PC-9 (cell line): ENCODE results near the gene PTH1R. TPM values are rescaled to one million over a fixed set of nuclear protein-coding genes. Genes with fewer than 3 reads are reported as not detected.

Experiments
- BruUV-seq: library from RNA; stranded (reverse); fragments of 400-500 nt; replicated peaks from 2 replicates; lab custom pipeline; 2021; lab: Mats Ljungman, UMichigan
- CTCF ChIA-PET: fragments of 300-600 bp; sonication (Branson Sonifier 250); formaldehyde crosslinking; loops from one replicate; lab custom pipeline; 2022; ENCODE audit warnings: antibody characterized with exemption; lab: Charles Lee
- POLR2A ChIA-PET: fragments of 300-600 bp; sonication (Branson Sonifier 250); formaldehyde crosslinking; loops from one replicate; lab custom pipeline; 2022; ENCODE audit warnings: antibody characterized with exemption; ENCODE audit not compliant: unreplicated experiment; lab: Charles Lee
- DNase-seq, 2 experiments: peaks; one replicate each; pipeline versions ENCODE4 v3.0.0 to v3.0.0-alpha.2; 2015 to 2022; ENCODE audit warnings: mixed read lengths in 1 of 2
- H2AFZ ChIP-seq: fragments of 200-600 bp; sonication (generic); 2 replicates; pipeline ENCODE4 v1.8.1; 2017; ENCODE audit warnings: antibody characterized with exemption
- H3F3A ChIP-seq: fragments of 200-600 bp; sonication (generic); 2 replicates; pipeline ENCODE4 v1.8.1; 2017; ENCODE audit warnings: antibody characterized with exemption, mild to moderate bottlenecking, low read depth; ENCODE audit not compliant: insufficient read depth
- H3K27ac ChIP-seq: fragments of 200-600 bp; sonication (generic); 2 replicates; pipeline ENCODE4 v1.6.1; 2016; ENCODE audit warnings: mixed run types
- H3K27me3 ChIP-seq: fragments of 200-600 bp; sonication (generic); 2 replicates; pipeline ENCODE4 v1.6.1; 2016; ENCODE audit warnings: low read depth, mixed run types; ENCODE audit not compliant: insufficient read depth
- H3K36me3 ChIP-seq: fragments of 200-600 bp; sonication (generic); 2 replicates; pipeline ENCODE4 v1.6.1; 2016; ENCODE audit warnings: low read depth, mixed run types
- H3K4me1 ChIP-seq: fragments of 200-600 bp; sonication (generic); replicated peaks from 2 replicates; pipeline ENCODE4 v1.6.1; 2016; ENCODE audit warnings: mixed run types; ENCODE audit not compliant: insufficient read depth
- H3K4me2 ChIP-seq: fragments of 200-600 bp; sonication (generic); 2 replicates; pipeline ENCODE4 v1.6.1; 2017; ENCODE audit warnings: mixed run types
- H3K4me3 ChIP-seq: fragments of 200-600 bp; sonication (generic); 2 replicates; pipeline ENCODE4 v1.6.1; 2016; ENCODE audit warnings: mixed run types
- H3K79me2 ChIP-seq: fragments of 200-600 bp; sonication (generic); 2 replicates; pipeline ENCODE4 v1.6.1; 2017; ENCODE audit warnings: low read depth, mixed run types
- H3K9me2 ChIP-seq: fragments of 200-600 bp; sonication (generic); 2 replicates; pipeline ENCODE4 v1.8.1; 2017; ENCODE audit warnings: mild to moderate bottlenecking; ENCODE audit not compliant: insufficient read depth
- H3K9me3 ChIP-seq: fragments of 200-600 bp; sonication (generic); 2 replicates; pipeline ENCODE4 v1.8.1; 2016; ENCODE audit warnings: low read depth; ENCODE audit not compliant: insufficient read depth
- H4K20me1 ChIP-seq: fragments of 200-600 bp; sonication (generic); 2 replicates; pipeline ENCODE4 v1.8.1; 2017; ENCODE audit not compliant: insufficient read depth
- EZH2 ChIP-seq: fragments of 200-600 bp; sonication (generic); IDR thresholded peaks from 2 replicates; pipeline ENCODE4 v1.8.0; 2017; ENCODE audit warnings: antibody characterized with exemption, low read depth
- intact Hi-C: fragments of 100-400 bp; cut with micrococcal nuclease; formaldehyde crosslinking; loops from one replicate; pipeline ENCODE4 v1.10.0; 2022; ENCODE audit not compliant: unreplicated experiment
- total RNA-seq: library from RNA; stranded (reverse); gene quantifications from 2 replicates; pipeline ENCODE4 v1.2.3, GENCODE V29; 2021
- TF ChIP-seq, protein P1 (sequence below): fragments of 200-600 bp; sonication (generic); conservative IDR thresholded peaks from 2 replicates; pipeline ENCODE4 v1.6.1; 2017; ENCODE audit warnings: mixed run types, antibody characterized with exemption, mild to moderate bottlenecking, moderate library complexity

Gene PTH1R
- total RNA-seq, 1 experiment from 2014 or later = not detected

DNA sequence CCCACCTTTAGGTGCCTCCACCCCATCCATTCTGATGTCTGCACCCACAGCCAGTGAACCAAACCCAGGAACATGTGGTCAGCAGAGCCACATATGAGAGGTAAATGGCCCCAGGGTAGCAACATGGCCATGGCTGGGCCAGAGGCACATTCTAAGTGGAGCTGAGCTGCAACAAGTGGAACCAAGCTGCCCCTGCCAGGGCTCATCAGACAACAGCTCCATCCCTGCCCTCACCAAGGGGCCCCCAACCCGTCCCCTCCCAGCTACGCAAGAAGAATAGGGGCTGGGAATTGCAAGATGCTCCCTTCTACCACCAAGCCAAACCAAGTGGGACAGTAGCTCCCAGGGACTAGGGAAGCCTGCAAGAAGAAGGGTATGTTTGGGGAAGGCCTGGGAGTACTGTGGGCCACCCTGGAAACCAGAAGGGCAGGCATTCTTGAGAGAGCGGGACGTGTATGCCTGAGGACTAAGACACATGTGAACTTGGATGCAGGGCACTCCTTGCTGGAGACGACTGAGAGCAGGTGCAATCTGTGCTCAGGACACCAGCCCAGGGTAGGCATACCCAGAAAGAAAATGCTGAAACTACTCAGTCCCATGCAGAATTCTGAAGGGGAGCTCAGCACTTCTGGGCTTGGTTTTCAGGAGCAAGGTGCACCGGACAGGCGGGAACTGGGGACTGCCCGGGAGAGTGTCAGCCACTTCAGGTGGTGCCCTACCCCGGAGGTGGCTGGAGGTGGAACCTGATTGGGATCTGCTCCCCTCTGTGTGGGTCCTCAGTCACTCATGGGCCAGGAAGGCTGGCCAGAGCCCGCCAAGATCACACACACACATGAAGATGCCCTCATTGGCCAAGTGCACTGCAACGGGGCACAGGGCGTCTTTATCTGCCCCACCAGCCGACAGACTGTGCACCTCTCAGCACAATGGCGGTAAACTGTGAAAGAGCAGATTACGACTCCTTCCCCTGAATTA is 23.8 kb upstream of the PTH1R start:
- Histone ChIP-seq H3K9me2 (no peaks in the 10 kb centered on the region), H3K9me3 (no peaks in the 10 kb centered on the region), H3K4me3 (no peak overlapping the region), H3K79me2 (no peaks in the 10 kb centered on the region), H3F3A (no peaks in the 10 kb centered on the region), H3K27me3 (peaks cover 3% of the 10 kb centered on the region; the same call in 1 of the 2 replicates), H2AFZ (no peak overlapping the region), H3K4me1 (no peaks in the 10 kb centered on the region), H4K20me1 (no peaks in the 10 kb centered on the region), H3K4me2 (no peak overlapping the region), H3K27ac (no peak overlapping the region), H3K36me3 (no peaks in the 10 kb centered on the region)
- DNase-seq = no peak
- ChIA-PET CTCF (interaction anchor here (0.7 kb wide), 1 partner anchor 271 kb away, joined by 5 read pairs; no protein-coding TSS in a partner anchor), POLR2A (no interaction called here)
- intact Hi-C loops = no loop called here
- TF ChIP-seq EZH2 = no peak
- TF ChIP-seq, protein P1, sequence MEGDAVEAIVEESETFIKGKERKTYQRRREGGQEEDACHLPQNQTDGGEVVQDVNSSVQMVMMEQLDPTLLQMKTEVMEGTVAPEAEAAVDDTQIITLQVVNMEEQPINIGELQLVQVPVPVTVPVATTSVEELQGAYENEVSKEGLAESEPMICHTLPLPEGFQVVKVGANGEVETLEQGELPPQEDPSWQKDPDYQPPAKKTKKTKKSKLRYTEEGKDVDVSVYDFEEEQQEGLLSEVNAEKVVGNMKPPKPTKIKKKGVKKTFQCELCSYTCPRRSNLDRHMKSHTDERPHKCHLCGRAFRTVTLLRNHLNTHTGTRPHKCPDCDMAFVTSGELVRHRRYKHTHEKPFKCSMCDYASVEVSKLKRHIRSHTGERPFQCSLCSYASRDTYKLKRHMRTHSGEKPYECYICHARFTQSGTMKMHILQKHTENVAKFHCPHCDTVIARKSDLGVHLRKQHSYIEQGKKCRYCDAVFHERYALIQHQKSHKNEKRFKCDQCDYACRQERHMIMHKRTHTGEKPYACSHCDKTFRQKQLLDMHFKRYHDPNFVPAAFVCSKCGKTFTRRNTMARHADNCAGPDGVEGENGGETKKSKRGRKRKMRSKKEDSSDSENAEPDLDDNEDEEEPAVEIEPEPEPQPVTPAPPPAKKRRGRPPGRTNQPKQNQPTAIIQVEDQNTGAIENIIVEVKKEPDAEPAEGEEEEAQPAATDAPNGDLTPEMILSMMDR = no peak
- BruUV-seq = no TSS peak

DNA sequence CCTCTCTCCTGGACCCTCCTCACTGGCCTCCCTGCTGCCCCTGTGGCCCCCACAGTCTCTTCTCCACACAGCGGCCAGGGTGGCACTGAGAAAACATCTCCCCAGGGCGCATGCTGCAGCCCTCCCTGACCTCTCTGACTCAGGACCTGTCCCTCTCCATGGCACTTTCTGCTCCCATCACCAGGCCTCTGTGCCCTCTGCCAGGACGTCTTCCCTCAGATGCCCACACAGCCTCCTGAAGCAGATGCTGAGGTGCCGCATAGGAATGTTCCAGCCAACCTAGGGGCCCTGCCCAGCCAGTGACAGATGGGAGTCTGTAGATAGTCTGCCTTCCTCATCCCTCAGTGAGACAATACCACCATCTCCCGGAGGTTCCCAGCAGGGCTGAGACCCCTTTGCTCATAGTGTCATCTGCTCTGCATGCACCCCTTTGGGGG is 22.9 kb upstream of the PTH1R start:
- no peak overlapping the region for H3K27ac ChIP-seq
- H3K27me3 ChIP-seq = peaks cover 3% of the 10 kb centered on the region; the same call in 1 of the 2 replicates
- H2AFZ ChIP-seq = no peak overlapping the region
- H3K4me3 ChIP-seq = no peak overlapping the region
- H3K9me2 ChIP-seq = no peaks in the 10 kb centered on the region
- H3K4me1 ChIP-seq = no peaks in the 10 kb centered on the region
- H3K36me3 ChIP-seq = no peaks in the 10 kb centered on the region
- no peak for DNase-seq
- H4K20me1 ChIP-seq = no peaks in the 10 kb centered on the region
- ChIA-PET POLR2A (no interaction called here), CTCF (no interaction called here)
- no peak overlapping the region for H3K4me2 ChIP-seq
- intact Hi-C loops = no loop called here
- no peaks in the 10 kb centered on the region for H3K9me3 ChIP-seq
- no peaks in the 10 kb centered on the region for H3F3A ChIP-seq
- H3K79me2 ChIP-seq = no peaks in the 10 kb centered on the region
- BruUV-seq = no TSS peak
- TF ChIP-seq EZH2 = no peak
- TF ChIP-seq, protein P1 = no peak

DNA sequence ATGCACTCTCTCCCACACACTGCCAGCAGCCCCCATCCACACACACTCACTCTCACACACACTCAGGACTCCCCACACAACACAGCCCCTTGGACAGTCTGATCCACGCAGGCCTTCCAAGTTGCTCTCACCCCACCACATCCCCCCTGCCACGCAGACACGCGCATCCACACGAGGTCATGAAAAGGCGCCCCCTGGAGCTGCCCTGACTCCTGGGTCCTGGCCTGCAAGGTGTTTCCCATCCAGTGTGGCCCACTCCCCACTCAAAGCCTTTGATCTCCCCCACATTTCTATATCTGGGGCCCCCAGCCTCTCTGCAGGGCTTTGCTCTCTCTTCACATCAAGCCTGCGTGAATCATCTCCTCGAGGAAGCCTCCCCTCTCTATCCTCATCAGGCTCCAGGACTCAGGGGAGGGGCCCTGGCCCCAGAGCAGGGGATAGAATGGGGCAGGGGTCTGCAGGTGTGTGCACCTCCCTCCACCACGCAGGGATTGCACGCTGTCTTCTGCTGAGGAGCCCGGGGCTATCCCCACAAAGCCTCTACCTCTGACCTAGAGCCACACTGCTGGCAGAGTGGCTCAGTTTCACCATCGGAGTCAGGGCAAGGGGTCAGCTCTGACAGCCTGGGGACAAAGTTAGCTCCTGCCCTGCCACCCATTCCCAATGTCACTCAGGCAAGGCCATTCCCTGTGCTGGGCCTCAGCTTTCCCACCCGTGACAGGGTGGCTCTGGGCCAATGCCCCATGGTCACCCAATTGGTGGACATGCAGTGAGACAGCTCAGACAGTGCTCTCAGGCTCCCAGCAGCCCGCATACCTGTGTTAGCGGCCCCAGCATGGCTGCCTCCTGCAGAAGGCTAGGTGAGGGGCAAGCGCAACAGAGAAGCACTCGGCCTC is 20.7 kb upstream of the PTH1R start:
- ChIA-PET POLR2A (no interaction called here), CTCF (no interaction called here)
- Histone ChIP-seq H3F3A (no peaks in the 10 kb centered on the region), H3K4me3 (no peak overlapping the region), H3K27ac (no peak overlapping the region), H3K79me2 (no peaks in the 10 kb centered on the region), H2AFZ (no peak overlapping the region), H3K36me3 (no peaks in the 10 kb centered on the region), H3K27me3 (peaks cover 3% of the 10 kb centered on the region; the same call in 1 of the 2 replicates), H3K4me2 (no peak overlapping the region), H3K4me1 (no peaks in the 10 kb centered on the region), H3K9me3 (no peaks in the 10 kb centered on the region), H3K9me2 (no peaks in the 10 kb centered on the region), H4K20me1 (no peaks in the 10 kb centered on the region)
- DNase-seq = no peak
- intact Hi-C loops = no loop called here
- no peak for TF ChIP-seq EZH2
- TF ChIP-seq, protein P1 = no peak
- no TSS peak for BruUV-seq
